ENCODE measurements around the gene KLHL17.

Gene KLHL17

GRCh38 chr1:940107-941014 lies 20.0 kb upstream of the KLHL17 start:
- H3K27me3 ChIP-seq (ENCODE audit: low read depth, low read length) = peaks cover 38% of the 10 kb centered on the region
- H3K4me2 ChIP-seq (ENCODE audit: low read length) = peak overlapping the region; percentile 76
- peak overlapping the region; percentile 77 for H3K4me3 ChIP-seq (ENCODE audit: low read length)
- H4K20me1 ChIP-seq (ENCODE audit: insufficient read depth, low read length) = peaks cover 5% of the 10 kb centered on the region; the same call in 1 of the 2 replicates
- H2AFZ ChIP-seq (ENCODE audit: low read depth, low read length) = no peak overlapping the region
- no peaks in the 10 kb centered on the region for H3K79me2 ChIP-seq (ENCODE audit: low read length)
- H3K9me3 ChIP-seq (ENCODE audit: insufficient read depth, low read length) = no peaks in the 10 kb centered on the region
- H3K4me1 ChIP-seq (ENCODE audit: low read length) = peaks cover 31% of the 10 kb centered on the region
- H3K27ac ChIP-seq (ENCODE audit: low read length) = no peak overlapping the region
- no peak overlapping the region for H3K9ac ChIP-seq (ENCODE audit: low read length)
- TF ChIP-seq CTCF (IDR thresholded peaks at IDR 0.05; ENCODE audit: low read depth, low read length) = no peak
- peak; percentile 20; the same call in 1 of the 2 replicates for TF ChIP-seq EZH2phosphoT487 (IDR thresholded peaks at IDR 0.05; ENCODE audit: low read depth)
- H3K36me3 ChIP-seq (replicated peaks; ENCODE audit: low read depth, low read length) = no peaks in the 10 kb centered on the region

- Histone ChIP-seq H3K27me3 (ENCODE audit: low read depth, low read length) (peaks cover 37% of the 10 kb centered on the region), H3K9me3 (ENCODE audit: insufficient read depth, low read length) (no peaks in the 10 kb centered on the region), H3K4me2 (ENCODE audit: low read length) (peak overlapping the region; percentile 76), H4K20me1 (ENCODE audit: insufficient read depth, low read length) (peaks cover 5% of the 10 kb centered on the region; the same call in 1 of the 2 replicates), H2AFZ (ENCODE audit: low read depth, low read length) (no peak overlapping the region), H3K27ac (ENCODE audit: low read length) (no peak overlapping the region), H3K9ac (ENCODE audit: low read length) (no peak overlapping the region), H3K4me3 (ENCODE audit: low read length) (peak overlapping the region; percentile 77), H3K4me1 (ENCODE audit: low read length) (peaks cover 31% of the 10 kb centered on the region), H3K79me2 (ENCODE audit: low read length) (no peaks in the 10 kb centered on the region), H3K36me3 (replicated peaks; ENCODE audit: low read depth, low read length) (no peaks in the 10 kb centered on the region)
- TF ChIP-seq CTCF (IDR thresholded peaks at IDR 0.05; ENCODE audit: low read depth, low read length) (no peak), EZH2phosphoT487 (IDR thresholded peaks at IDR 0.05; ENCODE audit: low read depth) (no peak)
These were observed 19.3 kb upstream of the KLHL17 start for GRCh38 chr1:941015-941587.

GRCh38 chr1:941588-942383 lies 18.6 kb upstream of the KLHL17 start:
- Histone ChIP-seq H3K4me3 (ENCODE audit: low read length) (peak overlapping the region; percentile 77), H4K20me1 (ENCODE audit: insufficient read depth, low read length) (peaks cover 5% of the 10 kb centered on the region; the same call in 1 of the 2 replicates), H3K9ac (ENCODE audit: low read length) (no peak overlapping the region), H3K79me2 (ENCODE audit: low read length) (no peaks in the 10 kb centered on the region), H3K36me3 (replicated peaks; ENCODE audit: low read depth, low read length) (no peaks in the 10 kb centered on the region), H3K27ac (ENCODE audit: low read length) (no peak overlapping the region), H2AFZ (ENCODE audit: low read depth, low read length) (no peak overlapping the region), H3K4me1 (ENCODE audit: low read length) (peaks cover 31% of the 10 kb centered on the region), H3K27me3 (ENCODE audit: low read depth, low read length) (peaks cover 37% of the 10 kb centered on the region), H3K9me3 (ENCODE audit: insufficient read depth, low read length) (no peaks in the 10 kb centered on the region), H3K4me2 (ENCODE audit: low read length) (peak overlapping the region; percentile 76)
- TF ChIP-seq EZH2phosphoT487 (IDR thresholded peaks at IDR 0.05; ENCODE audit: low read depth) (no peak), CTCF (IDR thresholded peaks at IDR 0.05; ENCODE audit: low read depth, low read length) (no peak)

All from OCI-LY3 (cell line).